Esophagus muscularis mucosa (tissue), 3 donors: ENCODE measurements around the gene HIBCH.

Source experiments
- POLR2AphosphoS5 ChIP-seq, 2 donors: sonication (generic); formaldehyde crosslinking; IDR thresholded peaks; one replicate each; pipeline ENCODE4 v1.6.1; 2017; ENCODE audit warnings: antibody characterized with exemption in 2 of 2
- TF ChIP-seq, protein P1 (sequence below), 3 experiments: fragments of 200-600 bp in 2 of 3; fragments of 450-650 bp in 1 of 3; sonication (generic) in 2 of 3; IDR thresholded peaks; one replicate each; pipeline ENCODE4 v1.5.1; 2017 to 2019; ENCODE audit warnings: antibody characterized with exemption in 3 of 3, mild to moderate bottlenecking in 2 of 3, moderate library complexity in 1 of 3

DNA sequence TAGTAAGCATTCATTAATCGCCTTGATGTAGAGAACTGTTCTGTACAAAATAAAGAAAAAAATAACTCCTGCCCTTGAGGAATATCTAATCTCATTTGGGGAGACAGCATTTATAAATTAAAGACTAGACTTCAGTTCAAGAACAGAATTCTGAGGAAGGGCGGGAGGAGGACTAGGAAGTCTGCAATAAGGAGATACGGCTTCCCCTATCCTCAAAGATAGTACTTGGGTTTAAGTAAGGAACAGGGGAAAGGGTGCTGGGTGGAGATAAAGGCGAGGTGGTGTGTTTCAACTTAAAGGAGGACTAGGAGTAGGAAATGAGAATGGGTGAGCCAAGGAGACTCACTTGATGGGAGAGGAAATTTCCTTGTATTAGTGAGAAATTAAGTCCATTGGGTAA lies 135.2 kb downstream of the HIBCH start:
- no peak for TF ChIP-seq POLR2AphosphoS5 (IDR thresholded peaks at IDR 0.05)
- TF ChIP-seq, protein P1, sequence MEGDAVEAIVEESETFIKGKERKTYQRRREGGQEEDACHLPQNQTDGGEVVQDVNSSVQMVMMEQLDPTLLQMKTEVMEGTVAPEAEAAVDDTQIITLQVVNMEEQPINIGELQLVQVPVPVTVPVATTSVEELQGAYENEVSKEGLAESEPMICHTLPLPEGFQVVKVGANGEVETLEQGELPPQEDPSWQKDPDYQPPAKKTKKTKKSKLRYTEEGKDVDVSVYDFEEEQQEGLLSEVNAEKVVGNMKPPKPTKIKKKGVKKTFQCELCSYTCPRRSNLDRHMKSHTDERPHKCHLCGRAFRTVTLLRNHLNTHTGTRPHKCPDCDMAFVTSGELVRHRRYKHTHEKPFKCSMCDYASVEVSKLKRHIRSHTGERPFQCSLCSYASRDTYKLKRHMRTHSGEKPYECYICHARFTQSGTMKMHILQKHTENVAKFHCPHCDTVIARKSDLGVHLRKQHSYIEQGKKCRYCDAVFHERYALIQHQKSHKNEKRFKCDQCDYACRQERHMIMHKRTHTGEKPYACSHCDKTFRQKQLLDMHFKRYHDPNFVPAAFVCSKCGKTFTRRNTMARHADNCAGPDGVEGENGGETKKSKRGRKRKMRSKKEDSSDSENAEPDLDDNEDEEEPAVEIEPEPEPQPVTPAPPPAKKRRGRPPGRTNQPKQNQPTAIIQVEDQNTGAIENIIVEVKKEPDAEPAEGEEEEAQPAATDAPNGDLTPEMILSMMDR (IDR thresholded peaks at IDR 0.05): no peak
